ENCODE results near the gene FBXL13.
"Not testable (repeated sequence)": the region's sequence is repeated elsewhere in the genome, so short reads cannot be mapped to it uniquely, and the experiment has no call there.

Gene FBXL13

DNA sequence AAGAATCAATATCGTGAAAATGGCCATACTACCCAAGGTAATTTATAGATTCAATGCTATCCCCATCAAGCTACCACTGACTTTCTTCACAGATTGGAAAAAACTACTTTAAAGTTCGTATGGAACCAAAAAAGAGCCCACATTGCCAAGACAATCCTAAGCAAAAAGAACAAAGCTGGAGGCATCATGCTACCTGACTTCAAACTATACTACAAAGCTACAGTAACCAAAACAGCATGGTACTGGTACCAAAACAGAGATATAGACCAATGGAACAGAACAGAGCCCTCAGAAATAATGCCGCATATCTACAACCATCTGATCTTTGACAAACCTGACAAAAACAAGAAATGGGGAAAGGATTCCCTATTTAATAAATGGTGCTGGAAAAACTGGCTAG is 53.7 kb downstream of the FBXL13 start:
- DNase-seq = not testable (repeated sequence)

DNA sequence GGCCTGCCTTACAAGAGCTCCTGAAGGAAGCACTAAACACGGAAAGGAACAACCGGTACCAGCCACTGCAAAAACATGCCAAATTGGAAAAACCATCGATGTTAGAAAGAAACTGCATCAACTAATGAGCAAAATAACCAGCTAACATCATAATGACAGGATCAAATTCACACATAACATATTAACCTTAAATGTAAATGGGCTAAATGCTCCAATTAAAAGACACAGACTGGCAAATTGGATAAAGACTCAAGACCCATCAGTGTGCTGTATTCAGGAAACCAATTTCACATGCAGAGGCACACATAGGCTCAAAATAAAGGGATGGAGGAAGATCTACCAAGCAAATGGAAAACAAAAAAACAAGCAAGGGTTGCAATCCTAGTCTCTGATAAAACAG is 56.3 kb downstream of the FBXL13 start:
- DNase-seq = not testable (repeated sequence)

DNA sequence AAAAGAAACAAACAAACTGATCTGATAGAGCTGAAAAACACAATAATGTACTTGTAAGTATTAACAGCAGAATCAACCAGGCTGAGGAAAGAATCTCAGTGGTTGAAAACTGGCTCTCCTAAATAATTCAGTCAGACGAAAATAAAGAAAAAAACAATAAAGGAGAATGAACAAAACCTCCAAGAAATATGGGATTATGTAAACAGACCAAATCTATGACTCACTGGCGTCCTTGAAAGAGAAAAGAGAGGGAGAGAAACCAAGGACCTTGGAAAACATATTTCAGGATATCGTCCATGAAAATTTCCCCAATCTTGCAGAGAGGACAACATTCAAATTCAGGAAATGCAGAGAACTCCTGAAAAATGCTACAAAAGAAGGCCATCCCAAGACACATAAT is 62.9 kb downstream of the FBXL13 start:
- DNase-seq = no peak

DNA sequence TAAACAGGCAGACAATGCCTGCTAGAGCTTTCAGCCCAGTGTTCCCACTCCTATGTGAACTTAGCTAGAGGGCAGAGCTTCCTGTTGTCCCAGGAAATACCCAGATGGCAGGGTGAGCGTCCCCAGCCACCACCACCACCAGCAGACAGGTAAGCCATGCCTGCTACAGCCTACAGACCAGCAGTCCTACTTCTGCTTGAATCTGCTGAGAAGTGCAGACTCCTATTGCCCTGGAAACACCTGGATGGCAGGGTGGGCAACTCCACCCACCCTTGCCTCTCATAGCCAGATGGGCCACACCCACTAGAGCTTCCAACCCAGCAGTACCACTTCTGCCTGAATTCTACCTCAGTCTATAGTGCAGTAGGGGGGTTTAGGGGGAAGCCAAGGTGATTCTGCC is 64.4 kb downstream of the FBXL13 start:
- DNase-seq = no peak

DNA sequence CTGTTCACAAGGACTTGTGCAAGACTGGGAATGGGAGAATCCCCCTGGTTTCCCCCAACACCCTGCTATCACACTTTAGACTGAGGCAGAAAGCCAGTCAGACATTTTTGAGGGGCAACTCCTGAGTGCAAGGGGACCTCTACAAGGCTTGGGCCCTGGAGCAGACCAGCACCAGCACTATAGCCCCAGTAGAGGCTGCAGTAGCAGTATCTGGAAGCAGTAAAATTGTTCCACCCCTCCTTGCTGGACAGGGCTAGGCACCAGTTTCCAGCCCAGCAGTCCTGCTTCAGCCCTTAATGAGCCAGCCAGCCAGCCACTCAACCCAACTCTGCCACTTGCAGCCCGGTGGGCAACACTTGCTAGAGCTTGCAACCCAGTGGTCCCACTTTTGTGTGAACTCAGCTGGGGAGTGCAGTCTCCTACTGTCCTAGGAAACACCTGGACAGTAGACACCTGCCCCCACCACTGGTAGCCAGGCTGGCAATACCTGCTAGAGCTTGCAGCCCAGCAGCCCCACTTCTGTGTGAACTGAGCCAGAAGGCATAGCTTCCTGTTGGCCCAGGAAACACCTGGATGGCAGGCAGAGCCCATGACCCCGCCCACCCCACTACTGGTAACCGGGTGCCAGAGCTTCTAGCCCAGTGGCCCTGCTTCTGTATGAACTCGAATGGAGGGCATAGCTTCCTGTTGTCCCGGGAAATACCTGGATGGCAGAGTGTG is 65.0 kb downstream of the FBXL13 start:
- no peak for DNase-seq

DNA sequence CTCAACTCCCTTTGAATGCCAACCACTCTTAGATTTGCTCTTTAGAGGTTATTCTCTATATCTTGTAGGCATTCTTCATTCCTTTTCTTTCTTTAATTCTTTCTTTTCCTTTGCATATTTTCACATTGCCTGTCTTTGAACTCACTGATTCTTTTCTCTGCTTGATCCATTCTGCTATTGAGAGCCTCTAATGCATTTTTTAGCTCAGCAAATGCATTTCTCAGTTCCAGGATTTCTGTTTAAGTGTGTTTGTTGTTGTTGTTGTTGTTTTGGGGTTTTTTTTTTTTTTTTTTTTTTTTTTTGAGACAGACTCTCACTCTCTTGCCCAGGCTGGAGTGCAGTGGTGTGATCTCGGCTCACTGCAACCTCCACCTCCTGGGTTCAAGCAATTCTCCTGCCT is 71.6 kb downstream of the FBXL13 start:
- DNase-seq = no peak

DNA sequence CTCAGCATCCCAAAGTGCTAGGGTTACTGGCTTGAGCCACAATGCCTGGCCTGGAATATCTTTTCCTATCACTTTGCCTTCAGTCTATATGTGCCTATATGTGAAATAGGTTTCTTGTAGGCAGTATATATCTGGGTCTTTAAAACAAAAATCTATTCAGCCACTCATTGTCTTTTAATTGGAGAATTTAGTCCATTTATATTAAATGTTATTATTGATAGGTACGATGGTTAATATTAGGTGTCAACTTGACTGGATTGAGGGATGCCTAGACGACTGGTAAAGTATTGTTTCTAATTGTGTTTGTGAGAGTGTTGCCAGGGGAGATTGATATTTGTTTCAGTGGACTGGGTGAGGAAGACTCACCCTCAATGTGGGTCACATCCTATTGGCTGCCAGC is 73.4 kb downstream of the FBXL13 start:
- no peak for DNase-seq

DNA sequence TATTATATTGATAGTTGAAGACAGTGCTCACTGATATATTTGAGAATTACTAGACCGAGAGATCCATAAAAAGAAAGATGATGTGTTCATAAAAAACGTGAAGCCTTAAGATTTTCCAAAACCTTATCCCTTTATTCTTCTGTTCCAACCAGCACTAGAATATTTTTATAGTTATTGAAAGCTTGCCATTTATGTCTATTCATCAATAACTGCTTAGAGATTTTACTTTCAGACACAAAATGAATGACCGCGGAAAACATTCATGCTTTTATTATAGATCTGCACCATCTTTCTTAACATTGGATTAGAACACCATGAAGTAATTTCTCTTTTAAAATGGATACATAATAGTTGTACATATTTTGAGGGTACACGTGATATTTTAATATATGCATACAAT is 77.6 kb downstream of the FBXL13 start:
- no peak for DNase-seq

DNA sequence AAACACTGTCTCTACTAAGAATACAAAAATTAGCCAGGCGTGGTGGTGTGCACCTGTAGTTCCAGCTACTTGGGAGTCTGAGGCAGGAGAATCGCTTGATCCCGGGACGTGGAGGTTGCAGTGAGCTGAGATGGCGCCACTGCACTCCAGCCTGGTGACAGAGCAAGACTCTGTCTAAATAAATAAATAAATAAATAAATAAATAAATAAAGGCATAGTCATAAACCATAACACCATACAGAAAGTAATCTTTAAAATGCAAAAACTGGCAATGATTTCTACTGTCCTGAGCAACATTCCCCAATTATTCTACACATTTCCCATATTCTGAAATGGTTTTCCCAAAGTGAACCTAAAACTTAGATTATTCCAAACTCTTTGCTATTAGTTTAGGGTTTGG is 79.0 kb downstream of the FBXL13 start:
- DNase-seq = not testable (repeated sequence)

DNA sequence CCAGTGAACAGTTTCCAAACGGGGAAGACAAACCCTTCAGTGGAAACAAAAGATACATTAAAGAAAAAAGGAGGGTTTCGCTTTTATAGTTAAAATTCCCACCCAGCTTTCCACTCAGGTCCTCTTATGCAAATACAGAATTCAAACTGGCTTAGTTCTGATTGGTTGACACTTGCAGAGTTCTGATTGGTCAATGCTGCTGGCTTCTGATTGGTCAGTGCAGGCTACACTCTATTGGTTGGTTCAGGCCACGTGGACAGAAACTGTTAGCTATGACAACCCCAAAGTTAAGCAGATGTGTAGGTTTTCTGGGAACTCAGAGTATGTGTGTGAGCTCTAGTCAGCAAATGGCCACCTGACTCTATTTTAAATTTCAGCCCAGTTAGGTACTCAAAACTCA is 80.0 kb downstream of the FBXL13 start:
- no peak for DNase-seq

DNA sequence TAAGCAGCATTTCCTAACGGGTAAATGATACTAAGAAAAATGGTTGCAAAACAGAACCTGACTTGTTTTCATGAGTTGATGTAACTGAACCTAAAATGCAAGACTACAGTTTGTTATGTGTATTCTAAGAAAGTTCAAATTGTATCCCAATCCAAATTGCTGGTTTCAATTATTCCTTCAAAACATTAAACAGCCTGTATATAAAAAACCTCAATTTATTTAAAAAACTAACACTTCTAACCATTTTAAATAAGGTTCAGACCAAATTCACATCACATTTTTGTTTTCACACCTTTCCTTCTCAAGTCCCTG is 80.9 kb downstream of the FBXL13 start:
- no peak for DNase-seq

DNA sequence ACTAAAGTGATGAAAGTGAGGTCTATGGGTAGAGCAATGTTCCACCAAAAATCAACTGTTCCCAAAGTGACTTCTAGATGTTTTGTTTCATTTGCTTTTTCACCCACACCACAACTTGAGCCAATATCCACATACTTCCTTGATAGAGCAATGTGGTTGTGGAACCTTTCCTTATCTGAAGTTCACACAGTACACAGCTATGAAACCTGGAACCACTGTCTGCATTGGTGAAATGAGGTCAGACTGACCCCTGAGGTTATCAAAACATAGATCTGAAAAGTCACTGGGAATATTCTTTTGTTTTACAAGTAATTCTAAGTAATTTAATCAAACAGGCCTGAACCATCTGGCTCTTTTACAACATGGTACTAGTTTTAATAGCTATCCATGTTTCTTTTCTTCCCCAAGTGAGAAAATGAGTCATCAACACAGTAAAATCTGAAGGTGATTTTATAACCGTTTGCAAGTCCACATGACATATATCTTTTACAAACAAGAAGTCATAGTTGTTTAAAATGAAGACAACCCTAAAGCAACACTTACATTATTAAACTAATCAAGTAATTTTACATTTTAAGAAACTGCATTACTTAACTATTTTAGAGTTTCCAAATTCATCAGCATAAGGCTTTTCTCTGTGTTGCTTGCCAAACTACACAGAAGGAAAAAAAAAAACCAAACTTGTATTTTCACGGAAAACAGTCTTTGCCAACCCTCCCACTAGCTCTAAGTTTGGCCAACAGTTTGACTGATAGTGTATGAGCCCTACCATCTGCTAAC is 81.5 kb downstream of the FBXL13 start:
- no peak for DNase-seq

DNA sequence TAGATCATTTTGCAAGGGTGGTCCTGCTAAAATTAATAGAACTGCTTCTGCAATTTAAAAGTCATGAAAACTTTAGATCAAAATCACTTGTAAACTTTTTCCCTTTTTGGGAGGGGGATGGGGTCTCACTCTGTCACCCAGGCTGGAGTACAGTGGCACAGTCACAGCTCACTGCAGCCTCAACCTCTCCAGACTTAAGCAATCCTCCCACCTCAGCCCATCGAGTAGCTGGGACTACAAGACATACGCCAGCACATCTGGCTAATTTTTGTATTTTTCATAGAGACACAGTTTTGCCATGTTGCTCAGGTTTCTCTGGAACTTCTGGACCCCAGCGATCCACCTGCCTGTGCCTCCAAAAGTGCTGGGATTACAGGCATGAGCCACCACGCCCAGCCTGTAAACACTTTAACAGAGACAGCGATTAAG is 82.1 kb downstream of the FBXL13 start:
- DNase-seq = no peak

DNA sequence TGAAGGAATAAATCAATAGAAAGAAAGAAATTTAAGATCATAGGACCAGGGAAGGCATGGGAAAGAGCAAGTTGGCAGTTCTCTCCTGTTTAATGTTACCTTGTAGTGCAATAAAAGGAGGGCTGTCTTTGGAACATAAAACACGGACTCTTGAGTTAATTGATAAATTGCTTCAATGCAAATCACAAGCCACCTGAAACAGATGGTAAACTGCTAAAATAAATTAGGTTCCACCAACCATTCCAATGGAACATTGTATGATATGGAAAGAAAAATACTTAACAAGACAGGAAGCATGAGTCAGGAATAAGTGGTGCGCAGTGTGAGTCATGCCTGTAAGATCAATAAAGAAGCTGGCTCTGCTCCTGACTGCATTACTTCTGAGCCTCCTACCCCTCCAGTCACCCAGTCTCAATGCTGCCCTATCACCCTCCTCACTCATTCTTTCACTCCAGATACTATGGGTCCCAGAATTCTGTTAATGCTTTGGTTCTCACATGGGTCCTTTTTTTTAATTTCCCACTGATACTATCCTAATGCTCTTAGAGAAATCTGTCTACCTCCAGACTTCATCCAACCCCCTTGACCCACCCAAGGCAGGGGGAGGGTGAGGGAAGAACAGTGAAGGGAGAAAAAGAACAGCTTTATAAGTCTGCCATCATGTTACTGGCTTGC is 82.9 kb downstream of the FBXL13 start:
- DNase-seq = no peak

DNA sequence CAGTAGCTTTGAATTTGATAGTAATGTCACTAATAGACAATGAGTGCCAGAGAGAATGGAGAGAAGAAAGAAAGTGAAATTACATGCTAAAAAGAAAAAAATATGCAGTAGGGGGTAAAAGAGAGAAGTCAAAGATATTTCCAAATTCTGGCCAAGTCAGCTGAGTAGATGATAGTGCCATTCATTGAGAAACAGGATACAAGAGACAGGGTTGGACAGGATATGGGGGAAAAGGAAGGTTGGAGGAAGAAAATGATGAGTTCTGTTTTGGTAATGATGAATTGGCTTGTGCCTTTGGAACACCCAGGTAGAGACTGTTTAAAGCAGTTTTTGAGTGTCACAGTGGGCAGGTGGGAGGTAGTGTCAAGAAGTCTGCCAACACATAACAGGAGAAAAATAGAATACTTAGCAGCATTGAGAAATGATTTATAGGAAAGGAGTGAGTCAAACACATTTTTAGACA is 83.5 kb downstream of the FBXL13 start:
- DNase-seq = no peak

DNA sequence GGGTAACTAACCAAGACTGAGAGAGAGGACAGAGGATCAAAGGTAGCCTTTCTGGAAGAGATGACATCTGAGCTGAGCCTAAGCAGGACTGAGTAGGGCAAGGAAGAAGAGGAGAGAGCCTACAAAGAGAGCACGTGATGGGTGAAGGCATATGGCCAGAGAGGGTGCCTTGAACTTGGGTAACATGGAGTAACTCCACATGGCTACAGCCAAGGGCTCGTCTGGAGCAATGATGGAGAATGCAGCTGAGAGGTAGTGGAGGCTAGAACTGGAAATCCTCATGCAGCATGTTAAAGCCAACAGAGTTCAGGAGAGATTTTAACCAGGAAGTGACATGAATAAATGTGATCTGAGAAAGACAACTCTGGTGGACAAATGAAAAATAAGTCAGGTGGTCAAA is 84.0 kb downstream of the FBXL13 start:
- no peak for DNase-seq

DNA sequence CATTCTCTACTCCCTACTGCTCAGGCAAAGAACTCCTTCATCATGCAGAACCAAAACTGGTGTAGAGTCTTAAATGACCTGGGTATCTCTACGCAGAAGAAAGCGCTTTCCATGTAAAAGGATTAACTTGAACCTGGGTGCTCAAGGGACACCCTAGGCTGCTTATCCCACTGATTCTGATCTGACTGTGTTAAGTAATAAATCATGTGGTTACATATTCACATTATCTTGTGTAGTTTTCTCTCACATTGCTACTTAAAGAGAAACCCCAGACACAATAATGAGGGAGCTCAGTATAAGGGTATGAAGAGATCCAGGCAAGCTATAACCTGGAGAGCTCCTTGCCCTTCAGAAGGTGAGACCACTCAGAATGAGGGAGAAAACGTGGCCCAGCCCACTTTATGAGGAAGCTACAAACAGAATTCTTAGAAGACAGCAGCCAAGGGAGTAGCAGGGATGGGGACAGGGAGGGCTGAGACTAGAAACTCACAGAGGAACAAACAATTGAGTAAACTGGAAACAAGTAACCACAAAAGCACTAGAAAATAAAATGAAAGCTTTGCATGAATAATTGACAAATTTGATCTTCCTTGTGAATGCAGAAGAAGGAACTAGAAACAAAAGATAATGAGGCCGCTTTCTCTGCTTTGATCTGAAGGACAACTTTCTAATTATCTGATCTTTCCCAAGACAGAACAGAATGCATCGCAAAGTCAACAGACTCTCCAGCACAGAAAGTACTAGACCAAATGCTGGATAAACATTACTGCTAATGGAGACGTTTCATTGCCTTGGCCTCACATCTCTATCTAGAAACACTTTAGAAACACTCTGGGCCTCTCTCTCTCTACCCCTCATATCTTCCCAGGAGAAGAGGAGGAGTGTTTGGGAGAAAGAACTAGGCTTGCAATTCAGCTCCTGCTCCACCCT is 85.7 kb downstream of the FBXL13 start:
- DNase-seq = no peak

DNA sequence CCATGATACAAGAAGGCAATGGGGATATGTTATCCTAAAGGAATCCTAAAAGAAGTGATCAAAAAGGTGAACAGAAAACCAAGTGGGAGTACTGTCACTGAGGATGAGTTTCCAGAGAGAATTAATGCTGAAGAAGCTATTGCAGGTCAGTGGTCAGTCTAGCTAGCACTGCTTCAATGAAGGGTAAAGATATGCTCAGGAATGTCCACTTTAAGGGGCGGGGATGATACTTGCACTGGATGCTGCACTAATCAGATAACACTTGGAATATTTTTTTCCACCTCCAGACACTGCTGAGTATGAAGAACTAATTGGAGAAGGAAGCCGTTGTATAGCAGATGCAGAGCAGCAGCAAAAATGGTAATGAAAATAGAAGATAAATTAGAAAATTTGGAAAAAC is 86.5 kb downstream of the FBXL13 start:
- DNase-seq = no peak

DNA sequence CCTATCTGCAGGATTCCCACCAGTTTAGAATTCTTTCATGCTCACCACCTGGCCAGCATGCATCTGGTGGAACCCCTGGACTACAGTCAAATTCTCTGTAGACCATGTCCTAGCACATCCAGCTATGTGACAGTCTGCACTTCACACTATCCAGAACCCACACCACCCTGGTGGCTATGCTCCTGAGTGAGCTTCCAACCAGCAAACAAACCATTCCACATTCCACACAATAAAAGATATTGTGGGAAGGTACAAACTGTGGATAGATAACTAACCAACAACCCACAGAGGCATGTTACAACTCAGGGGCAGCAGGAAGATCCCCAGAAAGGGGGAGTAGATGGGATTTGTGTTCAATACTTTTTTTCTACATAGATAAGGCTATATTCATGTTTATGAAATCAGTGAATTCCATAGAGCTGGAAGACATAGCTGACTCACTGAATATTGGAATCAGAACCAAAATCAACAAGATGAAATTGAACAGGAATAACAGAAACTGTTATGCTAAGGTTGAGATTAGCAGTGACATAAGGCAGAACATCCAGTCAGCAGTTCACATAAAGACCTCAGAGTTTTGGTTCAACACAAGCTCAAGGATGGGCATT is 89.3 kb downstream of the FBXL13 start:
- DNase-seq = no peak

DNA sequence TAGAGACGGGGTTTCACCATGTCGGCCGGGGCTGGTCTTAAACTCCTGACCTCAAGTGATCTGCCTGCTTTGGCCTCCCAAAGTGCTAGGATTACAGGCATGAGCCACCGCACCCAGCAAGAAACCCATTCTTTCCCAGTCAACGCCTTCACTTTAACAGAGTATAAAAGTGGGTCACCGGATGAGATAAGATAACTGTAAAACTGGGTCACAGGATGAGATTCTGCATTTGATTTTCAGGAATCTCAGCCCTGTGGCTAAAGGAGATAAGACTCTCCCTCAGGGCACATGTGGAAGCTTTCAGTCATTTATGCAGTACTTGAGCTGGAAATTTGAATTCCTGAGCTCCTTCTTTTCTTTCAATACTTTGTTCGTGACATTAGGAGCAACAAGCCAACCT is 91.0 kb downstream of the FBXL13 start:
- no peak for DNase-seq

DNA sequence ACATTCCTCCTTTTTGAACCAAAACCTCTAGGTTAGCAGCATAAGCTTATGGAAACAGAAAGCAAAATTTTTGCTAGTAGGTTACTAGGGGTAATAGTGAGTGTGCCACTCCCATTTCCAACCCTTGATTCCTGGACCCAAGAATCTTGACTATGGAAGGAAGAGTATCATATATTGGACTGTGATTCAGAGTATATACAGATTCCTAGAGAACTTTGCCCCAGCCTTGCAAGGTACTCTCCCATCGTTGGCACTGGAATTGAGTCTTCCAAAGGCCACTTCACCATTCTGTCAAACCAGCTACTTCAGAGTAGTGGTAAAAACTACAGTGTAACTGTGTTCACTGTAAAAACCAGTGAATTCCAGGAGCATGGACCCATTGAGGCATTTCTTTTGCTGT is 92.4 kb downstream of the FBXL13 start:
- DNase-seq = no peak

DNA sequence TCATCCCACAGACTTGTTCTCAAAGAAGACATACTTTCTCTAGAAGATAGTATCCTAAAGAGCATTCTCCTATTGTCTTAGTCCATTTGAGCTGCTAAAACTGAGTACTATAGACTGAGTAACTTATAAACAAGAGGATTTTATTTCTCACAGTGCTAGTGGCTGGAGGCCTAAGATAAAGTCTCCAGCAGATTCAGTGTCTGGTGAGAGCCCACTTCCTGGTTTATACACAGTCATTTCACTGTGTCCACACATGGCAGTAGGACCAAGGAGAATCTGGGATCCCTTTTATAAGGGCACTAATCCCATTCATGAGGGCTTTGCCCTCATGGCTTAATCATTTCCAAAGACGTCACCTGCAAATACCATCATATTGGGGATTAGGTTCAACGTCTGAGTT is 93.1 kb downstream of the FBXL13 start:
- DNase-seq = no peak

DNA sequence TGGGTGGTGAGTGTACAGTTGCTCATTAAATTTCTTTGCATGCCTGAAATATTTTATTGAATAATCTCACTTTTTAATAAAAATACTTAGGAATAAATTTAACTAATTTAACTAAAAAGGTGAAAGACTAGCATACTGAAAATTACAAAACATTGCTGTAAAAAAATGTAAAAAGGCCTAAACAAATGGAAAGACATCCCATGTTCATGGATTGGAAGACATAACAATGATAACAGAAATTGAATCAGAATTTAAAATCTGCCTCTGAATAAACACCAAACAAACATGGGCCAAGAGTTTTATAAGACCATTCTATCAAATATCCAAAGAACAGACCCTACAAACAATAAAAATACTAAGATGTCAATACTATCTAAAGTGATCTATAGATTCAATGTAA is 94.9 kb downstream of the FBXL13 start:
- DNase-seq = no peak
